ENCODE measurements around the gene DOCK6. TPM values are rescaled to one million over a fixed set of nuclear protein-coding genes. Genes with fewer than 3 reads are reported as not detected.

Gene DOCK6
- total RNA-seq, 1 experiment from 2014 or later: 57.9 TPM

- no peaks in the 10 kb centered on the region for H3K23me2 ChIP-seq (ENCODE audit: insufficient read length, low read depth, low read length, poor library complexity, severe bottlenecking)
- no peak for TF ChIP-seq CTCF (conservative IDR thresholded peaks at IDR 0.05)
- WGBS (ENCODE audit: extremely low coverage, insufficient read length, low lambda C conversion rate): no CpG with 5 or more reads among the region's 7 CpGs
- no peak overlapping the region for H2AFZ ChIP-seq (ENCODE audit: low read length)
- no peak for DNase-seq
- no peaks in the 10 kb centered on the region for H3K4me1 ChIP-seq (ENCODE audit: insufficient read depth, low read length)
- no peak overlapping the region for H3T11ph ChIP-seq (ENCODE audit: low read length)
- no peak overlapping the region for H2BK5ac ChIP-seq (ENCODE audit: insufficient read length, low read length)
- no peaks in the 10 kb centered on the region for H3K79me2 ChIP-seq (ENCODE audit: insufficient read depth, low read length)
- no peak overlapping the region for H2BK120ac ChIP-seq (ENCODE audit: low read depth, low read length, poor library complexity, severe bottlenecking)
- H3K9me3 ChIP-seq (ENCODE audit: control insufficient read depth, low read depth, low read length): no peaks in the 10 kb centered on the region
- peaks cover 2% of the 10 kb centered on the region for H4K20me1 ChIP-seq (ENCODE audit: control insufficient read depth, insufficient read depth, insufficient read length)
- H3K4me2 ChIP-seq (ENCODE audit: insufficient read depth, insufficient read length, low read length): peak overlapping the region; percentile 49
- no peak overlapping the region for H2AK5ac ChIP-seq (ENCODE audit: insufficient read length, low read length)
- H2BK20ac ChIP-seq (ENCODE audit: low read depth, low read length, poor library complexity, severe bottlenecking): no peak overlapping the region
- H4K5ac ChIP-seq (ENCODE audit: insufficient read length, low read depth, low read length): no peak overlapping the region
- H3K79me1 ChIP-seq (ENCODE audit: insufficient read depth, low read depth, low read length, poor library complexity, severe bottlenecking): no peaks in the 10 kb centered on the region
- H4K8ac ChIP-seq (replicated peaks; ENCODE audit: insufficient read length, low read depth, low read length): no peak overlapping the region
- H2BK12ac ChIP-seq (ENCODE audit: insufficient read length, low read depth, low read length): no peak overlapping the region
- H3K9ac ChIP-seq (ENCODE audit: extremely low read depth, insufficient read length, low read length): no peak overlapping the region
- no peak overlapping the region for H3K14ac ChIP-seq (ENCODE audit: insufficient read depth, low read length)
- H2BK15ac ChIP-seq (ENCODE audit: low read depth, low read length): no peak overlapping the region
- H4K91ac ChIP-seq (ENCODE audit: insufficient read length, low read depth, low read length): no peak overlapping the region
- Mint-ChIP-seq H3K9me3 (no peaks in the 10 kb centered on the region), H3K27ac (no peak overlapping the region), H3K36me3 (ENCODE audit: insufficient read depth in 1 of 3, low read depth in 3 of 3) (peaks cover 16 to 47% (median 47%) of the 10 kb centered on the region in 3 experiments), H3K27me3 (ENCODE audit: low read depth) (peaks cover 3% of the 10 kb centered on the region; the same call in 1 of the 2 replicates), H3K4me1 (peaks cover 0 to 8% of the 10 kb centered on the region in 2 experiments; a peak in 3 of 4 replicates), H3K4me3 (peak overlapping the region in 1 of 2 experiments; percentile 63; a peak in 3 of 5 replicates)
- no peak overlapping the region for H3K27ac ChIP-seq (ENCODE audit: insufficient read length, low read depth, low read length)
- H3K27me3 ChIP-seq (ENCODE audit: insufficient read depth, low read length): no peaks in the 10 kb centered on the region
- no peak overlapping the region for H3K4ac ChIP-seq (ENCODE audit: low read depth, low read length)
- no peak overlapping the region for H3K23ac ChIP-seq (ENCODE audit: insufficient read length, low read depth, low read length)
- no peak overlapping the region for H3K18ac ChIP-seq (ENCODE audit: insufficient read length, low read depth, low read length)
- H3K56ac ChIP-seq (ENCODE audit: insufficient read length, low read depth, low read length): no peak overlapping the region
These were observed 18.5 kb downstream of the DOCK6 start for GRCh38 chr19:11243798-11244169.

Measured in H9 (cell line).